ENCODE results near the gene NLRX1.

Gene NLRX1

GRCh38 chr11:119207415-119207960 lies 39.0 kb downstream of the NLRX1 start:
- Histone ChIP-seq H3K27me3 (ENCODE audit: insufficient read depth, low read length) (no peaks in the 10 kb centered on the region), H3K79me2 (ENCODE audit: insufficient read depth, low read length) (peaks cover 52% of the 10 kb centered on the region), H3K36me3 (ENCODE audit: insufficient read depth, low read length) (no peaks in the 10 kb centered on the region)

GRCh38 chr11:119209186-119209585 lies 40.7 kb downstream of the NLRX1 start:
- Histone ChIP-seq H3K9ac (ENCODE audit: low read length) (no peak overlapping the region), H3K4me2 (ENCODE audit: low read length) (peak overlapping the region; percentile 79), H3K4me3 (ENCODE audit: low read depth, low read length, poor library complexity, severe bottlenecking) (no peak overlapping the region), H3K4me1 (ENCODE audit: insufficient read depth, low read length, severe bottlenecking) (peaks cover 39% of the 10 kb centered on the region), H3K9me2 (ENCODE audit: low read depth, low read length) (no peaks in the 10 kb centered on the region), H3K9me3 (ENCODE audit: low read length) (no peaks in the 10 kb centered on the region), H3F3A (ENCODE audit: insufficient read depth, low read length) (no peaks in the 10 kb centered on the region), H3K27me3 (ENCODE audit: insufficient read depth, low read length) (no peaks in the 10 kb centered on the region), H3K36me3 (ENCODE audit: insufficient read depth, low read length) (no peaks in the 10 kb centered on the region), H2AFZ (ENCODE audit: low read length) (no peak overlapping the region), H3K27ac (ENCODE audit: low read depth, low read length, poor library complexity, severe bottlenecking) (no peak overlapping the region), H4K20me1 (ENCODE audit: insufficient read depth, low read length) (no peaks in the 10 kb centered on the region), H3K79me2 (ENCODE audit: insufficient read depth, low read length) (peaks cover 64% of the 10 kb centered on the region)
- TF ChIP-seq CTCF (IDR thresholded peaks at IDR 0.05; ENCODE audit: low read length) (no peak), EZH2 (IDR thresholded peaks at IDR 0.05; ENCODE audit: borderline replicate concordance, low read length) (no peak)

More at GRCh38 chr11:119207415-119207960, 39.0 kb downstream of the NLRX1 start:
- H2AFZ ChIP-seq (ENCODE audit: low read length) = no peak overlapping the region
- no peaks in the 10 kb centered on the region for H3K9me2 ChIP-seq (ENCODE audit: low read depth, low read length)
- H4K20me1 ChIP-seq (ENCODE audit: insufficient read depth, low read length) = no peaks in the 10 kb centered on the region
- peak overlapping the region; percentile 65 for H3K27ac ChIP-seq (ENCODE audit: low read depth, low read length, poor library complexity, severe bottlenecking)
- no peaks in the 10 kb centered on the region for H3F3A ChIP-seq (ENCODE audit: insufficient read depth, low read length)
- no peaks in the 10 kb centered on the region for H3K9me3 ChIP-seq (ENCODE audit: low read length)
- peak overlapping the region; percentile 95 for H3K9ac ChIP-seq (ENCODE audit: low read length)
- H3K4me1 ChIP-seq (ENCODE audit: insufficient read depth, low read length, severe bottlenecking) = peaks cover 39% of the 10 kb centered on the region
- TF ChIP-seq EZH2 (IDR thresholded peaks at IDR 0.05; ENCODE audit: borderline replicate concordance, low read length) (no peak), CTCF (IDR thresholded peaks at IDR 0.05; ENCODE audit: low read length) (no peak)
- H3K4me3 ChIP-seq (ENCODE audit: low read depth, low read length, poor library complexity, severe bottlenecking) = peak overlapping the region; percentile 96
- peak overlapping the region; percentile 79 for H3K4me2 ChIP-seq (ENCODE audit: low read length)

GRCh38 chr11:119210050-119210449 lies 41.5 kb downstream of the NLRX1 start:
- no peaks in the 10 kb centered on the region for H3K36me3 ChIP-seq (ENCODE audit: insufficient read depth, low read length)
- no peak overlapping the region for H3K9ac ChIP-seq (ENCODE audit: low read length)
- H4K20me1 ChIP-seq (ENCODE audit: insufficient read depth, low read length) = no peaks in the 10 kb centered on the region
- peaks cover 37% of the 10 kb centered on the region for H3K4me1 ChIP-seq (ENCODE audit: insufficient read depth, low read length, severe bottlenecking)
- no peaks in the 10 kb centered on the region for H3K9me2 ChIP-seq (ENCODE audit: low read depth, low read length)
- H3K4me3 ChIP-seq (ENCODE audit: low read depth, low read length, poor library complexity, severe bottlenecking) = no peak overlapping the region
- H3K27me3 ChIP-seq (ENCODE audit: insufficient read depth, low read length) = no peaks in the 10 kb centered on the region
- H3K79me2 ChIP-seq (ENCODE audit: insufficient read depth, low read length) = peaks cover 73% of the 10 kb centered on the region
- H2AFZ ChIP-seq (ENCODE audit: low read length) = no peak overlapping the region
- H3K27ac ChIP-seq (ENCODE audit: low read depth, low read length, poor library complexity, severe bottlenecking) = no peak overlapping the region
- no peaks in the 10 kb centered on the region for H3K9me3 ChIP-seq (ENCODE audit: low read length)
- no peaks in the 10 kb centered on the region for H3F3A ChIP-seq (ENCODE audit: insufficient read depth, low read length)
- H3K4me2 ChIP-seq (ENCODE audit: low read length) = peak overlapping the region; percentile 79; the same call in 1 of the 2 replicates
- TF ChIP-seq EZH2 (IDR thresholded peaks at IDR 0.05; ENCODE audit: borderline replicate concordance, low read length) (no peak), CTCF (IDR thresholded peaks at IDR 0.05; ENCODE audit: low read length) (no peak)
